G401 (cell line): ENCODE data around the gene SUGP1. TPM values are rescaled to one million over a fixed set of nuclear protein-coding genes. Genes with fewer than 3 reads are reported as not detected.

ENCODE experiments used
- DNase-seq: peaks from one replicate; pipeline ENCODE4 v3.0.0-alpha.2; 2015; ENCODE audit warnings: low spot score
- in situ Hi-C: cut with HindIII; loops from 2 replicates; pipeline ENCODE4 v1.10.0; 2016; ENCODE audit warnings: low sequenced_read_pairs, mixed read lengths
- total RNA-seq: library from RNA; depleted of rRNA; stranded (reverse); fragments of >200 nt; shearing (Covaris generic); gene quantifications from 2 replicates; pipeline ENCODE4 v1.2.3, GENCODE V29; 2014

SUGP1 gene
- total RNA-seq, 1 experiment from 2014 or later, result 65.6 TPM

DNA sequence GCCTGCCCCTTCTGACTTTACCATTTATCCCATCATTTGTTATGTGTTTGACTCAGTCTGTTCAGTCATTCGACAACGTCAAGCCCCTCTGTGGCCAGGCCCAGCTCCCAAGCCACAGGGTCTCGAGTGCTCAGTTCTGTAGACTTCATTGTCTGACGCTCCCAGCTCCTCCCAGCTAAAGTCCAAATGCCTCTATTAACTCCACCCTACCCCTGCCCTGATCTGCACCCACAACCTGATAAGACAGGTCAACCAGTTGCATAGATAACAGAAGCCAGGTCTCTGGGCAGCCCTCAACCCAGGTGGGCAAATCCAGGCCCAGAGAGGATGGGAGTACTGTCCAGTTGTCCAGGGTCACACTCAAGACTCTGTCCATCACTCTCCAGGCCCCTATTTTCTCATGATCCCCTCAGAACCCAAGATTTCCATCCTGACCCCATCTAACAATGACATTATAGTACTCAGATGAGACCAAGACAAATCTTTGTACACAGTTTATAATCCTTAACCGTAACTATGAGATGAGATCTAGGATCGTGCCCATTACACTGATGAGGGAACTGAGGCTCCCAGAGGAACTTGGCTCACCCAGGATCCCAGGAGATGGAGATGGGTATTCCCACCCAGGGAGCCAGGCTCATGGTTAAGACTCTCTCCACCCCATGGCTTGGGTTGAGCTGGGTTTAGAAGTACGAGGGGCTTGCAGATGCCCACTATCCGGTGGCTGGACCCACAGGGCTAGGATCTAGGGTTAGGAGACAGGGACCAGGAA lies 48.3 kb downstream of the SUGP1 start:
- in situ Hi-C loops, result no loop called here
- no peak for DNase-seq

DNA sequence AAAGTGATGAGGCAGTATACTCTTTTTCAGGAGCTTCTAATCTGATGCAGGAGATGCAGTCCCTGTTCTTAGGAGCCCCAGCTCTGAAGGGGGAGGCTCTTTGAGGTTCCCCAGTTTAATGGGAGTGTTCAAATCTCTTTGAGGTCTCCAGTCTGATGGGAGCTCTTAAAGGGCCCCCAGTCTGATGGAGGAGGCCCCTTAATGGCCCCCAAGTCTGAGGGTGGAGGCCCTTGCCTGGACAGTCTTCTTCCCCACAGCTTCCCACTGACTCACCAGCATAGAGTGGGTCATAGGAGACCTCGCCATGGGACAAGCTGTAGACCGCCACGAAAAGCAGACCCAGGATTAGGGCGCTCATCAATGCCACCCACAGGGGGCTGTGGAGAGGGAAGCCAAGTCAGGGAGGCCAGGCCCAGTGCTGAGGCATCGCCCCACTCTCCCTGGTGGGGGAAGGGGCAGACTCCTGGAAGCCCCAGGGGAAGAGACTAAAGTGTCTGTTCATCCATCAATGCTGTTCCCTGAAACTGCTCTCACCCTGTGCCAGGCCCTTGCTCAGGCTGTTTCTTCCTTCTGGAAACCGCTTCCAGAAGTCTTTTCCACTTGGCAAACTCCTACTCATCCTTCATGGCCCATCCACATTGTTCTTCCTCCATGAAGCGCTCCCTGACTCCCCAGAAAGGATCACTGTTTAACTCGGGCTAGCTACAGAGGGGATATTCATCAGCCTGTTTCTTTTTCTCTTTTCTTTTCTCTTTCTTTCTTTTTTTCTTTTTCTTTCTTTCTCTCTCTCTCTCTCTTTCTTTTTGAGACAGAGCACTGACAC lies 49.3 kb downstream of the SUGP1 start:
- no peak for DNase-seq
- in situ Hi-C loops, result no loop called here

DNA sequence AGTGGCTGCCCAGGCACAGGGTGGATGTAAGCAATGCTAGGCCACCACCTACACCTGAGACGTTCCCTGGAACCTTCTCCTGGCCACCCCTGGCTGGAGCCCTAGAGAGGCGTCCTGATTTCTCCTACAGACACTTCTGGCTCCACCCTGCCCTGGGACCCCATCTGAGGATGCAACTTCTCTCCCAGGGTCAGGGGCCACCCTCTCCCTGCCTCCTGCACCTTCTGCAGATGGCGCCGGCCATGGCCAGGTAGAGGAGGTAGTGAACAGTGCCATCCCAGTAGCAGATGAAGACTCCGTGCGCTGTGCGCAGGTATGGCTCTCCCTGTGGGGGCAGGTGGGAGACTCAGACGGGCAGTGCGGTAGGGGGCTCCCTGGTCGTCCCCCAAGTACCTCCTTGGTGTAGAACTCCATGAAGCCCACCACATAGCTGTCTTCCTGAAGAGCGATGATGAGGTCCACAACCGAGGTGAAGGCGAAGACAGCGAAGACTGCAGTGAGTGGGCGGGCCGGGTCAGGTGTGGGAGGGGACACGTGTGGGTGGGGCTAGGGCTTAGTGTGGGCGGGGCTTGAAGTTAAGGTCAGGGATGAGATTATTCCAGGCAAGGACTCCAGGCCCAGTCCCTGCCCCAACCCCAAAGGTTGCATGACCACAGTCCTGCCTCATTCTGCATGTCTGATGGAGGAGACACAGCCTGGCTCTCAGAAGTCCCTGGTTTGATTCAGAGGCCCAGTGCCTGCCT lies 50.2 kb downstream of the SUGP1 start:
- in situ Hi-C loops, result no loop called here
- no peak for DNase-seq

DNA sequence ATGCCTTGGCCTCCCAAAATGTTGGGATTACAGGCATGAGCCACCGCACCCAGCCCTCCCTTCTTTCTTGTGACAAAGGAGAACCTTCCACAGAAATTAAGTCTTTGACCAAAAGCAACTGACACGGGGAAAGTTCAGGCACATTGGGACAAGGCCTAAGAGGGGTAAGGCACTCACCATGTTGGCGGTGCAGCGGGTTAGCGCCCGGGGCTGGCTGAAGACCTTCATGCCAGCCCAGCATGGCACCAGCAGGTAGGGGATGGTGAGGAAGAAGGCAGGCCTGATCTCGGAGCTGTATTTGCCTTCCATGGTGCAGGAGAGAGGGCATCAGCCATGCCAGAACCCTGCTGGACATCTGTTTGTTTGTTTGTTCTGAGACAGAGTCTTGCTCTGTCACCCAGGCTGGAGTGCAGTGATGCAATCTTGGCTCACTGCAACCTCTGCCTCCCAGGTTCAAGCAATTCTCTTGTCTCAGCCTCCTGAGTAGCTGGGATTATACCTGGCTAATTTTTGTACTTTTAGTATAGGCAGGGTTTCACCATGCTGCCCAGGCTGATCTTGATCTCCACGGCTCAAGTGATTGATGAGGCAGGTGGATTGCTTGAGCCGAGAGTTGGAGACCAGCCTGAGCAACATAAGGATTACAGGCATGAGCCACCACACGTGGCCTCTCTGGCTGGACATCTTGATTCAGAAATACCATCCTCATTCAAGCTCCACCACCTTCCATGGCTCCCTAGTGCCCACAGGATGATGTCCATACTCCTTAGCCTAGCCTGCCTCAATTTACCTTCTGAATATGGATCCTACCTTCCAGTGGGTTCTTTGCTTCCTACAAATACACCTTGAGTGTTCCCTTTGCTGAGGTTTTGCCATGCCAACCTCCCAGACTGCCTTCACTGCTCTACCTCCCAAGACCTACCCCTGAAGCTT lies 51.6 kb downstream of the SUGP1 start:
- in situ Hi-C loops, result no loop called here

DNA sequence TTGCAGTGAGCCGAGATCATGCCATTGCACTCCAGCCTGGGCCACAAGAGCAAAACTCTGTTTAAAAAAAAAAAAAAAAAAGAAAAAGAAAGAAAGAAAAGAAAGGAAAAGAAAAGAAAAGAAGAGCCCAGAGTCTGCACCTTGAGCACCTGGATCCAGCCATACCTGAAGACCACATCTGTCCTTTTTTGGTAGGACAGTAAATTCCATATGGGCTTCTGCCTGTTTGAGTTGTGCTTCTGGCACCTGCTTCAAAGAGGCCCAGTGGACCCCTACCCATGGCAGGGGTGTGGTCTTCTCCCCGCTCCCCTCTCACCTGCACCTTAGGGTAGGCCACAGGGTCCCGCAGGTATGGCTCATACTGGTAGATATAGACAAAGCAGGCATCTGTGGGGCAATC lies 53.0 kb downstream of the SUGP1 start:
- no peak for DNase-seq
- in situ Hi-C loops, result no loop called here

More for the DNA sequence above, 51.6 kb downstream of the SUGP1 start:
- DNase-seq, result no peak

DNA sequence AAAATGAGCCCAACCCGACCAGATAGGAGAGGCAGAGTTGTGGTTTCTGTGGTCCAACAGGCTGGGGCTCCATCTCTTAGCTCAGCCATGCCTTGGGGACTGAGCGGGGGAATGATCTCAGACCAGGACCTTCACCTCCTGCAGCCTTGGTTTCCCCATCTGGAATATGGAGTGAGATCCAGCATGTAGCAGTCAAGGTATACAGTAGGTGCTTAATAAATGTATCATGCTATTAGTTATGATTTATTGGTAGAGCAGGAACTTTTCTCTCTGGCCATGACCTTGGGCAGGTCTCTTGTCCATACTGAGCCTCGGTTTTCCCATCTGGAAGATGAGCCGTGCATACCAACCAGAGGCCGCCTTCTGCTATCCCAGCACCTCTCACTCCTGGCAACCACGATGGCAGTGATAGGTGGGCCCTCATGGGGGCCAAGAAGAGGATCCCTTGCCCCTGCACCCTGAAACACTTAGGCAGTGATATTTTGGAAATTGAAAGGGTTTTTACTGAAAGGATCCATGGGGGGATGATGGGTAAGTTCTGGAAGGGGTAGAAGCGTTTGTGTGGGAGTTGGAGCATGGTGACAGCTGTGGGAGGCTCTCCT lies 56.3 kb downstream of the SUGP1 start:
- in situ Hi-C loops, result no loop called here
- DNase-seq, result no peak

DNA sequence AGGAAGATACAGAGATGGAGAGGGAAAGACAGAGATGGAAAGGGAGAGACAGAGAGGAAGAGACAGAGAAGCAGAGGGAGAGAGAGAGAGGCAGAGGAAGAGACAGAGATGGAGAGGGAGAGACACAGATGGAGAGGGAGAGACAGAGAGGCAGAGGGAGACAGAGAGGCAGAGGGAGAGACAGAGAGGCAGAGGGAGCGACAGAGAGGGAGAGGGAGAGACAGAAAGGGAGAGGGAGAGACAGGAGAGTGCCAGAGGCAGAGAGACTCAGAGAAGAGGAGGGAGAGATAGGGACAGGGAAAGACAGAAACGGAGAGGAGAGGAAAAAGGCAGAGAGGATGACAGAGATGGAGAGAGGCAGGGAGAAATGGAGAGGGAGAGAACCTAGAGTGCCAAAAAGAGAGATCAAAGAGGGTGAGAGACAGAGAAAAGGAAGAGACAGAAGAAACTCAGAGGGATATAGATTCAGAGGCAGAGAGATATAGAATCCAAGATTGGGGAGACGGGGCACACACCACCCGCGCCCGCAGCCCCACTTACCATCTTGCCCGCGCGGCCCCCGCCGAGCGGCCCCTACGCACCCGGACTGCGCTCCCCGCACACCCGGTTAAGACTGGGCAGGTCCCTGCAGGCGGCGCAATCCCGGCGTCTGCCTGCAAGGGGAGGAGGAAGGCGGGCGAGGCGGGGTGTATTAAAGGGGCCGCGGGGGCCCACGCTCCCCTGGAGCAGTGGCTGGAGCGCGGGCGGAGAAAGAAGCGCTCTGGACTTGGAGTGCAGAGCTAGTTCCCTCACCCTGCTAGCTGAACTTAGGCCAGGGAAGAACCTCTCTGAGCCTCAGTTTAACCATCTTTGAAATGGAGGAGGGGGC lies 57.9 kb downstream of the SUGP1 start:
- in situ Hi-C loops, result no loop called here
- DNase-seq, result no peak

DNA sequence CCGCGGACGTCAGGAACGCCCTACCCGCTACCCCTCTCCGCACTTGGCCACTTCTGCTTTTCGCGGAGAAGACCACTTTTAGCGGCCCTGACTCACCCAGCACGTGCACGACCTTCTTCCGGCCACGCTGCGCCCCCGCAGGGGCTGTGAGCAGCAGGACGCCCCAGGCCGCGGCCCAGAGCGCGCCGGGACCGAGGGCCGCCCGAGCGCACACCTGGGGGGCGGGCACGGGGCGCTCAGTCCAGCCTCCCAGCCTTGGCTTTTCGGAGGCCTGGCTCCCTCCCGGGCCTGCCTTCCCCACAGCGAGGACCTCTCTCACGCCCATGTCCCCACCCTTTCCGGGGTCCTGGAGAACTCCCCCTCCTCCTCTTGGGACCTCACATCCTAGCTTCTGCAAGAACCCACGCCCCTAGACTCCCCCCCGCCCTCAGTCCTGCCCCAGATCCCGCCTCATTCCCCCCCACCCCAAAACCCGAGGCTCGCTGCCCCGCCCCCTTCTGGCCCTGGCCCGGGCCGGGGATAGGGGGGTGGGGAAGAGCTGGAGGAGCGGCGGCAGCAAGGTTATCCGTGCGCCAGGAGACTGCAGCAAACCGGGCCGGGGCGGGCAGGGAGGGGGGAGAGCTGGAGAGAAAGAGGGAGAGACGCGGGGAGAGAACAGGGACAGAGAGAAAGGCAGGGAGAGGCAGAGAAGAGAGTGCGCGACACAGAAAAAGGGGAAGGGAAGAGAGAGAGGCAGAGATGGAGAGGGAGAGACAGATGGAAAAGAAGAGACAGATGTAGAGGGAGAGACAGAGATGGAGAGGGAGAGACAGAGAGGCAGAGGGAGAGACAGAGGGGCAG lies 58.7 kb downstream of the SUGP1 start:
- in situ Hi-C loops, result no loop called here
- peak; percentile 44 for DNase-seq

DNA sequence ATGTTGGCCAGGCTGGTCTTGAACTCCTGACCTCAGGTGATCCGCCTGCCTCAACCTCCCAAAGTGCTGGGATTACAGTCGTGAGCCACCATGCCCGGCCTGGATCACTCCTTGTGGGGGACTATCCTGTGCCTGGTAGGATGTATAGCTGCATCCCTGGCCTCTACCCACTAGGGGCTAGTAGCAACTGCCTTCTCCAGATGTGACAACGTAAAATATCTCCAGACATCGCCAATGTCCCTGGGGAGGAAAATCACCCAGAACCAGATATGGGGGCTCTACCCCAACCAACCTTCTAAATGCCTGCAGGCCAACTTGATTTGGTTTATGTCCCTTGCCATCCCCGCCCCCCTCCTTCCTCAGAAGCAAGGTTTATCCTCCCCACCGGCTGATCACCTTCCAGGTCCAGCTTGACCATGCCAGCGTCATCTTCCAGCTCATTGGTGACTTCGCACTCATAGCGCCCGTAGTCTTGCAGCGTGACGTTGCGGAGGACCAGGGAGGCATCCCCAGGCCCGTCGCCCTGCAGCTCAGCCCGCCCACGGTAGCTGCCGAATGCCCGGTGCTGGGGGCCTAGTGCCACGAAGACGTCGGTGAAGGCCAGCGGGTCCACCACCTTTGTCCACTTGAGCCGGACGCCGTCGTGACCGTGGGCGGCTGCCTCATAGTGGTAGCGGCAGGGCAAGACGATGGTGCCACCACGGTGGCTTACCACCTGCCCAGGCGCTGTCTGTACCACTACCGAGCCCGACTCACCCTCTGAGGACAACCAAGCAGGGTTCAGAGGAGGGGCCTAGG lies 59.7 kb downstream of the SUGP1 start:
- in situ Hi-C loops, result no loop called here

DNA sequence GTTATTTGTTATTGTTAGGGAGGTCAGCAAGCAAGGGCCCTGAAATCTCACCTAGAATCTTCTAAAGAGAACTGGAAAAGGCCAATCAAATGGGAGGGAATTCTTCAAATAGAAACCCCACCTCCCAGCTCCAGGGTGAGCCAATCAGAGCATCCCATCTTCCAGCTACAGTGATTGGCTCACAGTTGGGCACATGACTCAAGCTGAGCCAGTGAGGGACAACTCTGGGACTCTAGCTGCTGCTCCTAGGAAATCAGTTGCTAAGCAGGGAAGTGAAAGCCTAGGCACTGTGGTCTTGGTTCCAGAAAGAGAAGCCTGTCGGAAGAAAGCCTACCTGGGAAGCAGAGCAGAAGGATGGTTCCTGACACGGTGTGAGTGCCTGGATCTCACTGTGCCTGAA lies 60.6 kb downstream of the SUGP1 start:
- DNase-seq, result peak; percentile 60
- in situ Hi-C loops, result loop anchor here (10.0 kb wide), 1 partner anchor 65 kb away; the partner anchor contains the start of genes BORCS8 and RFXANK

More for the DNA sequence above, 59.7 kb downstream of the SUGP1 start:
- no peak for DNase-seq

DNA sequence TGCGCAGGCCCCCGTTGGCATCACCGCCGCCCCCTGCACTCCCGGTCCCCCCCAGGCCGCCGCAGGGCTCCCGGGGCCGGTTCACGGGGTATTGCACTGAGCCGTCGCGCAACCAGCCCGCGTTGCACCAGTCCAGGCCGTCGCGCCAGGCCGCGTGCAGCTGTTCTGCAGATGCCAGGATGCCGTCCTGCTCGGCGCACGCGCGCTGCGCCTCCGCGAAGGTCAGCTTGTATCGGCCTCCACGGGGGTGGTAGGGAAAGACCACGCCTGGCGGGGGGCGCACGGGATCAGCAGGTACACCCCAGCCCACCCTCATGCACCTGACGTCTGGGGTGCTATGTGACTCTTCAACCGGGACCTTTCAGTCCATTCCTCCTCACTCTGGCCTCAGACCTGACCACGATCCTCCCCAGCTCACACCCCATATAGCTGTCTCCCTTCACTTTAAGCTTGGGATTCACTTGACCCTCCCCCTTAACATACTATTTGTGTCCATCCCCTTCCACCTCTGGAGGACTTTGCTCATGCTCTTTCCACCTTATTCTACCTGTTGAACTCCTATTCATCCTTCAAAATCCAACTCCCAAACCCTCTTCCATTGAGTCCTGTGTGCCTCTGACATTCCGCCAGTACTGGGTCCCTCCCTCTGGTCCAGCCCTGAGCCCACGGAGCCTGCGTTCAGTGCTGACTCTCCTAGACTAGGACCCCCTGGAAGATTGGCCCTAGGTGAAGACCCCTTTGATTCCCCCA lies 61.5 kb downstream of the SUGP1 start:
- no peak for DNase-seq
- in situ Hi-C loops, result loop anchor here (10.0 kb wide), 1 partner anchor 64 kb away; the partner anchor contains the start of genes BORCS8 and RFXANK

DNA sequence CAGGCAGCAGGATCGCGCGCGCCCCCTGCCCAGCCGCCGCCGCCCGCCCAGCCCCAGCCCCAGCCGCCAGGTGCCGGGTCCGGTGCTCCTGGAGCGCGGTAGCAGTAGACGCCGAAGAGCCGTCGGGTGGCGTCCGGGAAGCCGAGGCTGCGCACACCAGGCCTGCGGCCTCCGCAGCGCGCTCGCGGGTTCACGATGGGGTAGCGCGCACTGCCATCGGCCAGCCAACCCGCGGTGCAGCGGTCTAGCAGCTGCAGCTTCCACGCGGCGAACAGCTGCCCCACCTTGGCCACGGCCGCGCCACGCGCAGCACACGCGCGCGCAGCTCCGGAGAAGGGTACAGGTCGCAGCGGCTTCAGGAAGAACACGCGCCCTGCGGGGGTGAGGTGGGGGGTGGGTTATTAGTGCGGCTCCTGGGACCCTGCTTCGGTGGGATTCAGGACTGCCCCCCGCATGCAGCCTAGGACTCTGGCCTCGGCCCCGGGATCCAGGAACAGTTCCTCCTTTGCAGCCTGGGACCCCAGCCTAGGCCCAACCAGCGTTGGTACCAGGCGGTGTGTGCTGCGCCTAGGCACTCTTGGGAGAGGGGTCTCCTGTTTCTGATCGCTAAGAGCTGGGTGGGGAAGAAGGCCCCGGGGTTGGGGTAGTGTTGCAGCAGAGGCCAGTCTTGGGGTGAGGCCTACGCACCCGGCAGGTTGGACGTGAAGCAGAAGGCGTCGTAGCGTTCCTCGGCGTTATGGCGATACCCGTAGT lies 62.3 kb downstream of the SUGP1 start:
- DNase-seq, result no peak
- in situ Hi-C loops, result loop anchor here (10.0 kb wide), 1 partner anchor 63 kb away; the partner anchor contains the start of genes BORCS8 and RFXANK

DNA sequence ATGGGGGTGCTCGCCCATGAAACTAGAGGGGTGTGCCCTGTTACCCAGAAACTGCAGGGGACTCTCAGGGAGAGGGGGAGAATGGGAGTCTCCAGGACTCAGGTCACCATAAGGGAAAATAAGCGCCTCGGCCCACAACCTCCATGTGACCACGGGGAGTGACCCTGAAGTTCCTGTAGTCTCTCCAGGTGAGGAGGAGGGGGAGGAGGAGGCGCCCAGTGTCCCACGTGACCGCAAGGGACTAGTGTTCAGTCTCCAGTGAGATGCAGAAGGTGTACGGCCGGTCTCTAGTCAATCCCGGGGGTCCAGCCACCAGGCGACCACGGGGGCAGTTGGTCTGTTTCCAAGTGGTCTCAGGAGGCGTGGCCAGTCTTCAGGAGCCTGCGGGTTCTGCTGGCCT lies 63.2 kb downstream of the SUGP1 start:
- no peak for DNase-seq
- in situ Hi-C loops, result loop anchor here (10.0 kb wide), 1 partner anchor 62 kb away; the partner anchor contains the start of genes BORCS8 and RFXANK
